Thoracic aorta (tissue), 2 donors: ENCODE measurements around the gene TTC19. TPM values are rescaled to one million over a fixed set of nuclear protein-coding genes. Genes with fewer than 3 reads are reported as not detected.

Experiments
- ATAC-seq: fragments of 150-250 bp; one replicate; pipeline ENCODE4 v1.8.0; 2017; ENCODE audit warnings: low read depth; ENCODE audit not compliant: insufficient number of reproducible peaks, low FRiP score
- DNase-seq: peaks from one replicate; pipeline ENCODE4 v3.0.0-alpha.2; 2020; ENCODE audit warnings: low spot score
- H3K27ac ChIP-seq, 2 donors: fragments of 200-600 bp; sonication (generic); 1 replicate in 1 of 2; 2 replicates in 1 of 2; pipeline ENCODE4 v1.5.1; 2016; ENCODE audit warnings: mild to moderate bottlenecking in 2 of 2, moderate library complexity in 2 of 2
- H3K27me3 ChIP-seq: fragments of 200-600 bp; sonication (generic); replicated peaks from 2 replicates; pipeline ENCODE4 v1.6.0; 2016; ENCODE audit warnings: mild to moderate bottlenecking; ENCODE audit not compliant: insufficient read depth
- H3K36me3 ChIP-seq: fragments of 200-600 bp; sonication (generic); one replicate; pipeline ENCODE4 v1.5.1; 2016
- H3K4me1 ChIP-seq, 2 donors: fragments of 200-600 bp; sonication (generic); 1 replicate in 1 of 2; 2 replicates in 1 of 2; pipeline versions ENCODE4 v1.5.1 to v1.6.0; 2016; ENCODE audit warnings: low read depth in 2 of 2, mild to moderate bottlenecking in 1 of 2; ENCODE audit not compliant: control insufficient read depth in 1 of 2
- H3K4me3 ChIP-seq: fragments of 200-600 bp; sonication (generic); 2 replicates; pipeline ENCODE4 v1.5.1; 2016; ENCODE audit warnings: mild to moderate bottlenecking
- H3K9me3 ChIP-seq: fragments of 200-600 bp; sonication (generic); 2 replicates; pipeline ENCODE4 v1.5.1; 2016
- total RNA-seq, 2 donors: library from RNA; depleted of rRNA; stranded (reverse); fragments of >200 nt; gene quantifications; one replicate each; pipeline versions ENCODE4 v1.1.0 to v1.2.3, GENCODE V29; 2016
- TF ChIP-seq, protein P1 (sequence below): fragments of 200-600 bp; sonication (generic); IDR thresholded peaks from one replicate; pipeline ENCODE4 v1.5.1; 2019; ENCODE audit warnings: antibody characterized with exemption

TTC19 gene
- total RNA-seq, 2 donors from 2014 or later, result 57.6 to 64.4 TPM

GRCh38 chr17:16013943-16014407, 14.4 kb downstream of the TTC19 start:
- peaks cover 7% of the 10 kb centered on the region for H3K36me3 ChIP-seq
- DNase-seq, result no peak
- H3K4me3 ChIP-seq, result no peak overlapping the region
- H3K27ac ChIP-seq, result peak overlapping the region in 1 of 2 donors; percentile 24
- no peaks in the 10 kb centered on the region for H3K27me3 ChIP-seq
- no peaks in the 10 kb centered on the region for H3K9me3 ChIP-seq
- TF ChIP-seq, protein P1, sequence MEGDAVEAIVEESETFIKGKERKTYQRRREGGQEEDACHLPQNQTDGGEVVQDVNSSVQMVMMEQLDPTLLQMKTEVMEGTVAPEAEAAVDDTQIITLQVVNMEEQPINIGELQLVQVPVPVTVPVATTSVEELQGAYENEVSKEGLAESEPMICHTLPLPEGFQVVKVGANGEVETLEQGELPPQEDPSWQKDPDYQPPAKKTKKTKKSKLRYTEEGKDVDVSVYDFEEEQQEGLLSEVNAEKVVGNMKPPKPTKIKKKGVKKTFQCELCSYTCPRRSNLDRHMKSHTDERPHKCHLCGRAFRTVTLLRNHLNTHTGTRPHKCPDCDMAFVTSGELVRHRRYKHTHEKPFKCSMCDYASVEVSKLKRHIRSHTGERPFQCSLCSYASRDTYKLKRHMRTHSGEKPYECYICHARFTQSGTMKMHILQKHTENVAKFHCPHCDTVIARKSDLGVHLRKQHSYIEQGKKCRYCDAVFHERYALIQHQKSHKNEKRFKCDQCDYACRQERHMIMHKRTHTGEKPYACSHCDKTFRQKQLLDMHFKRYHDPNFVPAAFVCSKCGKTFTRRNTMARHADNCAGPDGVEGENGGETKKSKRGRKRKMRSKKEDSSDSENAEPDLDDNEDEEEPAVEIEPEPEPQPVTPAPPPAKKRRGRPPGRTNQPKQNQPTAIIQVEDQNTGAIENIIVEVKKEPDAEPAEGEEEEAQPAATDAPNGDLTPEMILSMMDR, result peak; percentile 59
- peaks cover 12 to 19% of the 10 kb centered on the region in 2 donors for H3K4me1 ChIP-seq
- peak; percentile 31 for ATAC-seq

DNA sequence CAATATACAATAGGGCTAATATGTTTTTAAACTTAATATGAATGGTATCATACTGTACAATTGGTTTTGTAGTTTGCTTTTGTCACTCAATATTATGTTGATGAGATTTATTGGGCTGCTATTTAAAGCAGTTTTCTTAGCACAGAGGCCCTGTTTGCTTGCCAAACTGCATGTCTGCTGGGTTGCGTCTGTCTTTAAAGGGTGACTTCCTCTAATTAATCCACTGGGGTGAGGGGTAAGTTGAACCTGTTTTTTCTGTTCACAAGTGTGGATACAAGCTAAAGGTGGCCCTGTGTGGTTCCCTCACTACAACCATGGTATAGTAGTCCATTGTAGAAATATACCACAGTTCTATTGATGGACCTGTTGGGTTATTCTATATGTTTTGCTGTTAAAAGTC, 19.7 kb downstream of the TTC19 start:
- H3K36me3 ChIP-seq, result peaks cover under 1% of the 10 kb centered on the region
- ATAC-seq, result no peak
- no peaks in the 10 kb centered on the region for H3K27me3 ChIP-seq
- DNase-seq, result no peak
- no peaks in the 10 kb centered on the region for H3K9me3 ChIP-seq
- TF ChIP-seq, protein P1, result no peak
- no peak overlapping the region for H3K27ac ChIP-seq
- H3K4me3 ChIP-seq, result no peak overlapping the region
- peaks cover 2 to 4% of the 10 kb centered on the region in 2 donors for H3K4me1 ChIP-seq

- H3K27ac ChIP-seq, result no peak overlapping the region
- DNase-seq, result no peak
- no peaks in the 10 kb centered on the region for H3K27me3 ChIP-seq
- H3K4me1 ChIP-seq, result peaks cover 8 to 13% of the 10 kb centered on the region in 2 donors
- H3K9me3 ChIP-seq, result no peaks in the 10 kb centered on the region
- TF ChIP-seq, protein P1, result no peak
- no peak for ATAC-seq
- H3K4me3 ChIP-seq, result no peak overlapping the region
- H3K36me3 ChIP-seq, result peaks cover 24% of the 10 kb centered on the region
These were observed 24.3 kb downstream of the TTC19 start for GRCh38 chr17:16023881-16024280.

DNA sequence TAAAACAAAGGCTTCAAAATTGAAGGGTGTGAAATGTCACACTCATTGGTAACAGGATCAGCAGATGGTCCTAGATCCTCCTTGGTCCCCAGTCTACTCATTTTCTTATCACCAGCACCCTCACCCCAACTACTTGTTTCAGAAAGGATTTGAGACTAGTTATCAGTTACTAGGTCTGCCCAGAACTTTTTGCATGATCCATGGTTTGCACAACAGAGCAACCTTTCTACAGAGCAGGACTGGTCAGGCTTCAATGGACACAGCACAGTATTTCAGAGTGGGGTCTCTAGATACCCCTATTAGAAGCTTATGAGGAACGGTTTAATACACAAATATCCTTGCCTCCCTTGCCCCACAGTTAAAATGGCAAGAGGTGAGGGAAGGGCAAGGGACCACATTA, 25.6 kb downstream of the TTC19 start:
- Histone ChIP-seq H3K4me1 (peaks cover 8 to 19% of the 10 kb centered on the region in 2 donors), H3K4me3 (no peak overlapping the region), H3K27me3 (no peaks in the 10 kb centered on the region), H3K36me3 (peaks cover 24% of the 10 kb centered on the region), H3K9me3 (no peaks in the 10 kb centered on the region), H3K27ac (no peak overlapping the region)
- TF ChIP-seq, protein P1, result no peak
- DNase-seq (no peak), ATAC-seq (no peak)

DNA sequence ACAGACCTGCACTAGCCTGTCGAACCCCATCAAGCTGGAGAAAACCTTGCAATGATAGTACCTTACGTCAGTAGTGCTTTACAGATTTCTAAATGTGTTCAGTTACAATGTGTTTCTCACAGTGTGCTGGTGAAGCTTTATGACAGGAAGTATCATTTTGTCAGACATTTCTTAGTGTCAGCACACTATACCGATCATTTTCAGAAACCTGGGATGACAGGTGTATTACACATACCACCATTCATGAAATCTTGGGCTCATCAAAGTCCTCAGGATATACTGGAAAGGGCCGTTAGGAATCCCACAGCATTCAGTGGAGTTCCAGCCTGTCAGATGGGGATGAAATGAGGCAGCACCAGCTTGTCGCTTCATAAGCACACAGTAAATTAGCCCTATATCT, 27.3 kb downstream of the TTC19 start:
- DNase-seq, result no peak
- Histone ChIP-seq H3K27ac (peak overlapping the region; percentile 71 to 74), H3K36me3 (peaks cover 24% of the 10 kb centered on the region), H3K9me3 (no peaks in the 10 kb centered on the region), H3K4me3 (no peak overlapping the region), H3K27me3 (no peaks in the 10 kb centered on the region), H3K4me1 (peaks cover 8 to 19% of the 10 kb centered on the region in 2 donors)
- TF ChIP-seq, protein P1, result no peak
- ATAC-seq, result no peak
